ENCODE data around the gene CPNE5.

CPNE5 gene

DNA sequence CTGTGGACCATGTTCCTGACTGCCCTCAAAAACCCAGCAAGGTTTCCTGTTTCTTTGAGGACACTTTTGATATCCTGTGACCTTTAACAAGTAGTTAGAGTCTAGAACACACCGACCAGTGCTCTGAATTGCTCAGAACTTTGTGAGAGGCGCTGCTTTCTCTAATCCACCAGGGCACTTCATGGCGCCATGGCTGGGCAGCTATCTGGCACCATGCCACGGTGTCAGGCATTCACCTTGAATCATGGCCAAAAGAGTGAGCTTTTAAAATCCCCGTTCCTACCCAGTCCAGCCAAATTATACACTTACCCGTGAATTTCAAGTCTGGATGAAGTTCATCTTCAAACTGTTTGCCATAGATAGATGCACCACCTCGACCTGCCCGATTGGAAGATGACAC, 17.0 kb upstream of the CPNE5 start:
- DNase-seq: no peak

DNA sequence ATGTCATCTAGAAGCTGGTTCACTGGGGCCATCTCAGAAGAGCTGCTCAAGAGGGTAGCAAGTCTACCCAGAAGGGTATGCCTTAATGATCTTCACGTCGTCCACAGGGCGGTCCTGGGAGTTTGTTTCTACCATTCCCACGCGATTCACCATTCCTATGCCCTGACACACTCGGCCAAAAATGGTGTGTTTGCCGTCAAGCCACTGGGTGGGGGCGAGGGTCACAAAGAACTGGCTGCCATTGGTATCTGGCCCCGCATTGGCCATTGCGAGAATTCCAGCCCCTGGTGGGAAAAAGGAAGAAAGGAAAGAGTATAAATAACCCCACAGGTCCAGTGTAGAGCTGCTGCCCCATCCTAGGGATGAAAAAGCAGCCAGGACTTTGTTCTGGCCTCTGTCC, 16.5 kb upstream of the CPNE5 start:
- no peak for DNase-seq

- peak; percentile 85 for DNase-seq
Measured at GRCh38 chr6:36853325-36853724, 14.1 kb upstream of the CPNE5 start.

DNA sequence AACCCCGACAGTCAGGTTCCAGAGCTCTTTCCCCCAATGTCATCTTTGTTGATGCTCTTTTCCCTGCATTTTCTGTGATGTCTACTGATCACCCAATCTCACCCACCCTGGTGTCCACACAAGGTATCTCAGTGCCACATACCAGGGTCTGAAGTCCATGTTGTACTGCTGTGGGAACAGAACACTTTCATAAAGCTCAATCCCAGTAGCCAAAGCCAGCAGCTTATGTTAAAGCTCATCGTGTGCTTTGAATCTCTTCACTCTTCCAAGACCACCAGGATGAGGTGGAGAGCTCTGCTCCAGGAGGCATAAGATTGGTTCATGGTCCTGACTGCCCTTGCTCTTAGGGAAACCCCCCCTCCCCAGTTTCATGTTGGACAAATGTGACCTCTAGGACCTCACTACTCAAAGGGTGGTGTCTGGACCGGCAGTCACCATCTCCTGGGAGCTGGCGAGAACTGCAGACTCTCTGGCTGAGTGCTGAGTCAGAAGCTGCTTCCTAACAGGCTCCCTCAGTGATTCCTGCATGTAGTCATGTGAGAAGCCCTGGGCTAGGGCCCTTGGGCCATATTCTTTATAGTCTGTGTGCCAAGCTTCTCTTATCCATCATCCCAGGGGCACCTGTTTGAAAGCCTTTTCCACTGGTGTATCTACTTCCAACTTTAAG, 13.4 kb upstream of the CPNE5 start:
- DNase-seq: peak; percentile 63

GRCh38 chr6:36851626-36852025, 12.4 kb upstream of the CPNE5 start:
- no peak for DNase-seq

GRCh38 chr6:36851149-36851614, 11.9 kb upstream of the CPNE5 start:
- DNase-seq: peak; percentile 72

DNA sequence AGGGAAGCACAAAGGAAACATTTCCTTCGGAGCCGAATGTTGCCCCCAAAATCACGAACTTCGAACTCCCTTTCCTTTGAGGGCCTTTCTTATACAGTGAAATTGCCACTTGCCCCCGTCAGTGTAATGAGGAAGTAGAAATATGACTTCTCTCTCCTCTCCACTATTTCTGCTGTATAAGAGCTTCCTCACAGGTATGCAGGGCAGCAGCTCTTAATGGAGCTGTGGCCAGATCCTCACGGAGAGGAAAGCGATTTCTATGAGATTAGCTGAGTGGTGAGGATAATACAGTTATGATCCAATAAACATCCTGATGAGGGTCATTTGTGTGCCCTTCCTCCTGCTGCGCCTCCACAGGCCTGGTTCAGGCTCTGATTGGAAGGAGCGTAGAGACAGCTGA, 10.8 kb upstream of the CPNE5 start:
- no peak for DNase-seq

- no peak for DNase-seq
Measured at GRCh38 chr6:36848658-36849441, 9.6 kb upstream of the CPNE5 start.

DNA sequence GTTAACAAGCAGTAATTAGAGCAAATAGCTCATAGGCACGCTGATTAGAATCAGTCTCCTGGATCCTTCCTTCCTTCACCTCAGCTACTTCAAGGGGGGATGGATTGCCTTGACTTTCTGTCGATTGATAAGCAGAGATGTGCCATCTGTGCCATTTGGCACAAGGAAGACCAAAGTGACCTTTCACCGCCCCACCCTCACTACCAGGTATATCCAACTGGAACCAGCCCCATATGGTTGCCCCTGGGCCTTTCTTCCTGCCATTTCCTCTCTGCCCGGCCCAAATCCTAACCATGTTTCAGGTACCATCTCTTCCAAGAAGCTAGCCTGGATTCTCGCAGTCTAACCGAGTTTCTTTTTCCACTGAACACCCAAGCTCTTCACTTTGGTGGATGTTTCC, 8.7 kb upstream of the CPNE5 start:
- DNase-seq: no peak

DNA sequence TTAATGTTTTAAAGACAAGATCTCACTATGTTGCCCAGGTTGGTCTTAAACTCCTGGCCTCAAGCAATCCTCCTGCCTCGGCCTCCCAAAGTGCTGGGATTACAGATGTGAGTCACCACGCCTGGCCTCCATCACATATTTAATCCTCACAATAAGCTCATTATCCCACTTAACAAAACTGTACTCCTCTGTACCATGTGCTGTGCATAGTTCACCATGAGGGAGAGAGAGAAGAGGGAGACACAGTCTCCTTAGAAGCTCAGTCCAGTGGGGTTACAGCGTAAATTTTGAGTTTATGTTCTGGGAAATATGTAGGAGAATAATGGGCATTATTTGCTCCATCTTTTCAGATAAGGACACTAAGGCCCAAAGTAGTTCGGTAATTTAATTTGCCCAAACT, 7.9 kb upstream of the CPNE5 start:
- no peak for DNase-seq

GRCh38 chr6:36845233-36845632, 6.0 kb upstream of the CPNE5 start:
- no peak for DNase-seq

DNA sequence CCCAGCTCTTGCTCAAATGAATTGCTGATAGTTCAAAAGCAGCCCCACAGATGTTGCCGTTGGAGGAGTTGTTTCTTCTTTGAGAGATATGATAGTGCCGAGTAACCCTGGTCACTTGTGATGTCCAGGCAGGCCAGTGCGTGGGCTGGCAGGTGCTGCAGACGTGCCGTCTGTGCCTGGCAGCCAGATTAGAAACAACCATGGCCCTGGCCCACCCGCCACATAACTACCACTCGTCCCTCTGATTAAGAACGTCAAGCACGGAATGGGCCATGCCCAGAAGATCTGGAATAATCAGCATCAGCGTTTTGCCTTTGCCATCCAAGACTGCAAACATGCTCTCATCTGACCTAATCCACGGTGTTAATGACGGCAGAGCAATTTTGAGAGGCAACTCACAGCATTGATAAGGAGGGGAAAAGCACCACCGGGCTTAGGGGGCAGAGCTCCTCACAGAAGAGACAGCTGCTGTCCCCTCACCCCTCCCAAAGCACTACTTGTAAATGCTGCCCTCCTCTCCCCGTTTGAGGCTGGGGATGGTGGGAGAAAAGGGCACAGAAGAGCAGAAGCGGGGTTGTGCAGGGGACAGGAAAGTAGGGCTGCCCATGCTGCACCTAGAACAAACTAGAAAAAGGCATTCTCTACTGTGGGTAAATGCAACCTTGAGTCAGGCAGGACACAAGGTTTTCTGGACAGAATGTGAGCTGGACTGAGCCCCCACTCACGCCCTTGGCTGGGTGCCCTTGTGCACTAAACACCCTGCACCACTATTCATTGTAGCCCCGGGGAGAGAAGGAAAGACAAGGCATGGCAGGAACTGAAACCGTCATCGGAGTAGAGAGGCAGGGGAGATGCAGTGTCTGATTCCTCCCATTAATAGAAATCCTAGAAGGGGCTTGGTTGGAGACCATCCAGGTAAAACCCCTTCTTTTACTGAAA, 5.3 kb upstream of the CPNE5 start:
- DNase-seq: no peak

DNA sequence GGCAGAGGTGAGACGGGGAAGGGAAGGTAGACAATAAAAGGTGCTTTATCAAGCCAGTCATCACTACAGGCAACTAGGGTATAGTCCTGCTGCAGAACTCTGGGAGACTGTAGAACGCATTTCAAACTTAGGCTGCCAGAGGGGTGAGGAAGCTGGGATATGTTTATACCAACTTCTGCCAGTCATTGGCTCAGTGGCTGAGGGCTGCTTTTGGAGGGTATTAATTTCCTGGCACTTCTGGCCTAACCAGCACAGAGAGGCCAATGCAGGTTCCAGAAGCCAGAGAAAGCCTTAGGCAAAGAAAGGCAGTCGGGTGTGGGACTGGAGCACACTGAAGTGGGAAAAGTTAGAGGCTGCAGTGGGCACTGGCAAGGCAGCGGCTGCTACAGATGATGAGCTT, 3.9 kb upstream of the CPNE5 start:
- DNase-seq: no peak

DNA sequence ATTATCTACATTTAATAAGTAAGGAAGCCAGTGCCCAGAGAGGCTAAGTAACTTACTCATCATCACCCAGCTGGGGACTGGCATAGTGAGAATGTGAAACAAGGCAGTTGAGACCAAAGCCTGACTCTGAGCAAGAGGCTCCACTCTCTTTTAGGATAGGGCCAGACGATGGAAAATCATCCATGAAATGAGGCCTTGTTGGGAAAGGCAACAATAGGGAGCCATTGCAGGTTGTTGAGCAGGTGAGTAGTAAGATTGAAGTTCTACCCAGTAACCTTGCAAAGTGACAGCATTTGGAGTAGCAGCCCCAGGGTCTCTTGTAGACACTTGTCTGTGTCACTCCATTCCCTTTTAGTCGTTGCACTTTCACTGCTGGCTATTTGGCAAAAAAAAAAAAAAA, 2.5 kb upstream of the CPNE5 start:
- no peak for DNase-seq

- DNase-seq: no peak
Measured at GRCh38 chr6:36840432-36841403, 1.5 kb upstream of the CPNE5 start.

GRCh38 chr6:36839749-36840431, 646 bp upstream of the CPNE5 start:
- peak; percentile 57 for DNase-seq

DNA sequence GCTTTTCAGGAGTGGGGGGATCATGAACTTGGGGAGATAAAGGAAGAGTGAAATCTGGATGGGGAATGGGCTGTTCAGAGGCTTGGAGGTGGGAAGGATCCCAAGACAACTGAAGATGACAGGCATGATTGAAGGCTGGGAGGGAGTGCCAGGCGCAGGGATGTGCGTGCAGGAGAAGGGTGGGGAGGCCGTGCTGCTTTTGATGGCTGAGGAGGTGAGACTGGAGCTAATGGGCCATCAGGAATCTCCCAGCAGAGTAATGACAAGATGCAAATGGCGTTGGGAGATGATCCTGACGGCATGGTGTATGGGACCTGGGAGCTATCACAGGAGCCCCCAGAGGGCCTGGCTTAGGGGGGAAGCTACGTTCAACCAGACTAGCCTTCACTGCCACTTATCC, 1.6 kb downstream of the CPNE5 start:
- DNase-seq: no peak

- no peak for DNase-seq
Measured at GRCh38 chr6:36837022-36837339, 2.3 kb downstream of the CPNE5 start.

GRCh38 chr6:36836111-36837021, 2.9 kb downstream of the CPNE5 start:
- DNase-seq: no peak

- DNase-seq: no peak
Measured at GRCh38 chr6:36834576-36835341, 4.5 kb downstream of the CPNE5 start.

All from fibroblast of skin of right biceps (primary cell).